Gastrocnemius medialis (tissue), 4 donors: ENCODE measurements around the gene WNT9B.

Experiments
- CTCF ChIP-seq, 5 experiments: fragments of 450-650 bp in 3 of 5; fragments of 200-600 bp in 2 of 5; sonication (generic) in 2 of 5; IDR thresholded peaks in 4 of 5; conservative IDR thresholded peaks in 1 of 5; 1 replicate in 4 of 5; 2 replicates in 1 of 5; pipeline ENCODE4 v1.5.1; 2016 to 2019; ENCODE audit warnings: antibody characterized with exemption in 5 of 5, mild to moderate bottlenecking in 3 of 5, moderate library complexity in 3 of 5
- POLR2A ChIP-seq, 2 donors: fragments of 450-650 bp; IDR thresholded peaks; one replicate each; pipeline ENCODE4 v1.6.1; 2017; ENCODE audit warnings: antibody characterized with exemption in 2 of 2, mild to moderate bottlenecking in 2 of 2, moderate library complexity in 2 of 2

- no peak for TF ChIP-seq CTCF (IDR thresholded peaks at IDR 0.05 in 4 of 5, conservative IDR thresholded peaks at IDR 0.05 in 1 of 5)
- TF ChIP-seq POLR2A (IDR thresholded peaks at IDR 0.05) = no peak
Measured at GRCh38 chr17:46895171-46895570, 43.8 kb downstream of the WNT9B start.
